HG02840 (cell line): ENCODE measurements around the gene FSIP1.

Source experiments
- ATAC-seq: cut with Tn5 transposase; IDR thresholded peaks from one replicate; pipeline ENCODE4 v1.9.1; 2021; ENCODE audit warnings: mild to moderate bottlenecking, moderate library complexity, moderate number of reproducible peaks; ENCODE audit not compliant: unreplicated experiment, low FRiP score

FSIP1 gene

GRCh38 chr15:39692356-39693327, 90.0 kb downstream of the FSIP1 start:
- no peak for ATAC-seq

- ATAC-seq, result no peak
Measured at GRCh38 chr15:39690881-39691634, 91.6 kb downstream of the FSIP1 start.

- no peak for ATAC-seq
Measured at GRCh38 chr15:39687965-39688364, 94.7 kb downstream of the FSIP1 start.

GRCh38 chr15:39685999-39686613, 96.5 kb downstream of the FSIP1 start:
- no peak for ATAC-seq

- ATAC-seq, result no peak
Measured at GRCh38 chr15:39685367-39685766, 97.3 kb downstream of the FSIP1 start.

- ATAC-seq, result no peak
Measured at GRCh38 chr15:39684233-39684632, 98.4 kb downstream of the FSIP1 start.

GRCh38 chr15:39682366-39682765, 100.3 kb downstream of the FSIP1 start:
- no peak for ATAC-seq

GRCh38 chr15:39680868-39681267, 101.8 kb downstream of the FSIP1 start:
- ATAC-seq, result no peak

- ATAC-seq, result no peak
Measured at GRCh38 chr15:39672666-39673065, 110.0 kb downstream of the FSIP1 start.

GRCh38 chr15:39672184-39672583, 110.5 kb downstream of the FSIP1 start:
- ATAC-seq, result no peak

GRCh38 chr15:39670687-39671086, 112.0 kb downstream of the FSIP1 start:
- ATAC-seq, result no peak

GRCh38 chr15:39669661-39670060, 113.0 kb downstream of the FSIP1 start:
- no peak for ATAC-seq

- no peak for ATAC-seq
Measured at GRCh38 chr15:39669241-39669640, 113.4 kb downstream of the FSIP1 start.

- no peak for ATAC-seq
Measured at GRCh38 chr15:39668457-39668856, 114.2 kb downstream of the FSIP1 start.

GRCh38 chr15:39667382-39668127, 115.1 kb downstream of the FSIP1 start:
- ATAC-seq, result no peak

- no peak for ATAC-seq
Measured at GRCh38 chr15:39666677-39667076, 116.0 kb downstream of the FSIP1 start.

GRCh38 chr15:39665629-39666250, 116.9 kb downstream of the FSIP1 start:
- ATAC-seq, result no peak

- ATAC-seq, result no peak
Measured at GRCh38 chr15:39663704-39664250, 118.9 kb downstream of the FSIP1 start.

GRCh38 chr15:39661776-39662175, 120.9 kb downstream of the FSIP1 start:
- no peak for ATAC-seq

- no peak for ATAC-seq
Measured at GRCh38 chr15:39658740-39659139, 123.9 kb downstream of the FSIP1 start.
